Ovary (tissue), 9 donors: ENCODE results near the gene DNASE1L1. TPM values are rescaled to one million over a fixed set of nuclear protein-coding genes. Genes with fewer than 3 reads are reported as not detected.
"Not testable (repeated sequence)": the region's sequence is repeated elsewhere in the genome, so short reads cannot be mapped to it uniquely, and the experiment has no call there.

Experiments
- DNase-seq, 5 donors: peaks; one replicate each; pipeline ENCODE4 v3.0.0-alpha.2; 2019 to 2020
- H3K27ac ChIP-seq, 2 donors: fragments of 200-600 bp; one replicate each; pipeline versions ENCODE4 v1.5.1 to v1.8.0; 2019 to 2022
- H3K27me3 ChIP-seq: fragments of 200-600 bp; one replicate; pipeline ENCODE4 v1.8.0; 2022
- H3K36me3 ChIP-seq: fragments of 200-600 bp; sonication (generic); one replicate; pipeline ENCODE4 v1.5.1; 2019
- H3K4me1 ChIP-seq: one replicate; pipeline ENCODE4 v1.8.1; 2013; ENCODE audit warnings: mild to moderate bottlenecking, moderate library complexity; ENCODE audit not compliant: insufficient read depth
- H3K4me3 ChIP-seq: fragments of 200-600 bp; sonication (generic); one replicate; pipeline ENCODE4 v1.5.1; 2017
- H3K9me3 ChIP-seq, 2 donors: fragments of 200-600 bp in 1 of 2; sonication (generic) in 1 of 2; one replicate each; pipeline versions ENCODE4 v1.5.1 to v1.8.1; 2013 to 2019; ENCODE audit warnings: mild to moderate bottlenecking in 1 of 2, moderate library complexity in 1 of 2
- CTCF ChIP-seq, 3 donors: fragments of 450-650 bp in 2 of 3; fragments of 200-600 bp in 1 of 3; IDR thresholded peaks; one replicate each; pipeline versions ENCODE4 v1.5.1 to v1.8.0; 2016 to 2022; ENCODE audit warnings: antibody characterized with exemption in 3 of 3, mild to moderate bottlenecking in 1 of 3
- EP300 ChIP-seq: sonication (generic); formaldehyde crosslinking; IDR thresholded peaks from one replicate; pipeline ENCODE4 v1.6.1; 2017; ENCODE audit warnings: antibody characterized with exemption
- POLR2A ChIP-seq: fragments of 450-650 bp; IDR thresholded peaks from one replicate; pipeline ENCODE4 v1.6.1; 2017; ENCODE audit warnings: antibody characterized with exemption, mild to moderate bottlenecking, moderate library complexity
- WGBS, 3 donors: extraction: QIAGEN DNeasy Blood & Tissue Kit in 1 of 3; methylation state at CpG; one replicate each; pipeline versions ENCODE4 v1.1.5 to v1.1.7; 2013 to 2017; 5-methylcytosine and 5-hydroxymethylcytosine counted together
- intact Hi-C, 4 donors: fragments of 100-400 bp; cut with DNase I; formaldehyde crosslinking; loops; one replicate each; pipeline versions ENCODE4 v1.11.0 to v1.15.1; 2022 to 2023
- polyA plus RNA-seq, 2 donors: library from polyadenylated mRNA; stranded (reverse); fragments of 200-250 nt in 1 of 2; fragments of 350-450 nt in 1 of 2; fragmentation: Illumina TruSeq in 1 of 2; extraction: RNeasy Lipid Tissue Mini Kit (QIAGEN cat#74804) in 1 of 2; gene quantifications; one replicate each; pipeline ENCODE4 v1.2.3, GENCODE V29; 2013 to 2014
- total RNA-seq, 7 donors: library from RNA; depleted of rRNA in 2 of 7; stranded (reverse); fragments of >200 nt in 2 of 7; fragmentation: NEBNext Ultra II Directional in 3 of 7; extraction: Animal tissue kit (Norgen Biotek cat#: 25700) in 3 of 7; gene quantifications; one replicate each; pipeline versions ENCODE4 v1.1.0 to v1.2.4, GENCODE V29; 2016 to 2023
- donor health status: DM: no; HTN: no; CAD: no; lungs with moderate emphysema.
- donor health status: DM: no; HTN: no; CAD: no.
- donor health status: Bipolar disorder and iron deficiency.
- donor health status: DM: yes; HTN: yes; CAD: no.
- donor health status: DM: no; HTN: no; CAD: no.
- donor health status: DM: yes; HTN: yes; CAD: no.

The DNASE1L1 gene
- total and polyA plus RNA-seq, 9 donors, result 11.9 to 21.4 (median 17.2) TPM

- peak in 1 of 5 donors; percentile 7 for DNase-seq
- no peaks in the 10 kb centered on the region for H3K4me1 ChIP-seq
- TF ChIP-seq POLR2A (no peak), EP300 (no peak), CTCF (IDR thresholded peaks at IDR 0.05) (no peak)
- H3K9me3 ChIP-seq, result no peaks in the 10 kb centered on the region
- WGBS, 3 donors, result 50 to 67% (median 54%) methylated on average over 6 of the region's 6 CpGs
- no peaks in the 10 kb centered on the region for H3K27me3 ChIP-seq
- intact Hi-C loops, result loop anchor here in 1 of 4 donors (5.0 kb wide), 1 partner anchor 131 kb away; no protein-coding TSS in a partner anchor
- no peak overlapping the region for H3K27ac ChIP-seq
- no peak overlapping the region for H3K4me3 ChIP-seq
- H3K36me3 ChIP-seq, result no peaks in the 10 kb centered on the region
Observed at GRCh38 chrX:154401045-154401799, 7.8 kb downstream of the DNASE1L1 start.

GRCh38 chrX:154400369-154400817, 8.7 kb downstream of the DNASE1L1 start:
- intact Hi-C loops, result loop anchor here in 1 of 4 donors (5.0 kb wide), 1 partner anchor 132 kb away; no protein-coding TSS in a partner anchor
- not testable (repeated sequence) for H3K27me3 ChIP-seq, DNase-seq, H3K4me1 ChIP-seq, H3K9me3 ChIP-seq, H3K36me3 ChIP-seq, H3K4me3 ChIP-seq, H3K27ac ChIP-seq
- 66 to 77% (median 73%) methylated on average over 6 of the region's 6 CpGs for WGBS, 3 donors

- peak overlapping the region; percentile 81 to 96 for H3K27ac ChIP-seq
- TF ChIP-seq CTCF (IDR thresholded peaks at IDR 0.05), result no peak
- TF ChIP-seq EP300, result no peak
- no peak for TF ChIP-seq POLR2A
- no peaks in the 10 kb centered on the region for H3K9me3 ChIP-seq
- WGBS, 3 donors, result 52 to 57% (median 56%) methylated on average over 14 of the region's 14 CpGs
- no peaks in the 10 kb centered on the region for H3K27me3 ChIP-seq
- H3K4me3 ChIP-seq, result peak overlapping the region; percentile 84
- DNase-seq, result no peak
- H3K36me3 ChIP-seq, result no peaks in the 10 kb centered on the region
- H3K4me1 ChIP-seq, result no peaks in the 10 kb centered on the region
- intact Hi-C loops, result loop anchor here in 1 of 4 donors (5.0 kb wide), 1 partner anchor 133 kb away; no protein-coding TSS in a partner anchor
Observed at GRCh38 chrX:154399527-154400368, 9.3 kb downstream of the DNASE1L1 start.

GRCh38 chrX:154398668-154399526, 10.2 kb downstream of the DNASE1L1 start:
- intact Hi-C loops, result no loop called here
- WGBS, 3 donors, result 33 to 46% (median 45%) methylated on average over 49 of the region's 49 CpGs
- DNase-seq, result peak; percentile 77 to 90 (median 86)
- Histone ChIP-seq H3K4me3 (peak overlapping the region; percentile 84), H3K36me3 (no peaks in the 10 kb centered on the region), H3K9me3 (no peaks in the 10 kb centered on the region), H3K27ac (peak overlapping the region; percentile 81 to 96), H3K4me1 (no peaks in the 10 kb centered on the region), H3K27me3 (no peaks in the 10 kb centered on the region)
- TF ChIP-seq POLR2A (no peak), CTCF (IDR thresholded peaks at IDR 0.05) (peak; percentile 50 to 77 (median 51)), EP300 (no peak)
